Sciatic nerve (tissue), 2 donors: Measurements from ENCODE around the gene KERA. TPM values are rescaled to one million over a fixed set of nuclear protein-coding genes. Genes with fewer than 3 reads are reported as not detected.

Experiments used
- ATAC-seq: fragments of 200-7000 bp; cut with Tn5 transposase; one replicate; pipeline ENCODE4 v1.9.1; 2020; ENCODE audit warnings: mild to moderate bottlenecking, moderate library complexity
- DNase-seq: peaks from one replicate; pipeline ENCODE4 v3.0.0-alpha.2; 2020; ENCODE audit warnings: low spot score
- intact Hi-C: fragments of 100-400 bp; cut with DNase I; formaldehyde crosslinking; loops from one replicate; pipeline ENCODE4 v1.14.2; 2022
- total RNA-seq: library from RNA; stranded (reverse); fragmentation: NEBNext Ultra II Directional; extraction: Animal tissue kit (Norgen Biotek cat#: 25700); gene quantifications from one replicate; pipeline ENCODE4 v1.2.1, GENCODE V29; 2021
- donor health status: DM: no; HTN: no; CAD: no.
- donor health status: DM: no; HTN: no; CAD: no.

Gene KERA
- total RNA-seq, 1 donor from 2014 or later: 0.18 TPM

DNA sequence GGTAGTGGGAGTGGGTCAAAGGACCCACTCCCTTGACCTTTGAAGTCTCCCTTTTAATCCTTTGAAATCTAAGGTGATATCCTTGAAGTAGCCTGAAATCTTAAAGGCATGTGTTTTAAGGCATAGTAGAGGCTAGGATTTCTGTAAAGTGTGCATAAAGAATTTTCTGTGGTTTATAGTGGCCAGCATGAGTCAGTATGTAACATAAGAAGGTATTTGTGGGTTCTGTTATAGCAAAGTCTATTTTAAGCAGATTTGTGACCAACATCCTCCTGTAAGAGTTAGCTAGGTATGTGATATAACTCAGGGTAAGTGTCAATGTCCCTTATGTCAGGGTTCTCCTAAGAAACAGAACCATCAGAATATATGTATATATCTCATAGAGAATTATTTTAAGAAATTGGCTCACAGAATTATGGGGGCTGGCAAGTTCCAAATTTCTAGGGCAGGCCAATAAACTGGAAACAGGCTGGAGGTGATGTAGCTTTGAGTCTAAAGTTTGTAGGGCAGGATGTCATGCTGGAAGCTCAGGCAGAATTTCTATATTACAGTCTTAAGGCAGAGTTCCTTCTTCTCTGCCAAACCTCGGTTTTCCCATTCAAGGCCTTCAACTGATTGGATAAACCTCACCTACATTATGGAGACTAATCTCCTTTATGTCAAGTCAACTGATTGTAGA lies 34.4 kb downstream of the KERA start:
- no peak for ATAC-seq
- DNase-seq: no peak
- intact Hi-C loops: no loop called here

DNA sequence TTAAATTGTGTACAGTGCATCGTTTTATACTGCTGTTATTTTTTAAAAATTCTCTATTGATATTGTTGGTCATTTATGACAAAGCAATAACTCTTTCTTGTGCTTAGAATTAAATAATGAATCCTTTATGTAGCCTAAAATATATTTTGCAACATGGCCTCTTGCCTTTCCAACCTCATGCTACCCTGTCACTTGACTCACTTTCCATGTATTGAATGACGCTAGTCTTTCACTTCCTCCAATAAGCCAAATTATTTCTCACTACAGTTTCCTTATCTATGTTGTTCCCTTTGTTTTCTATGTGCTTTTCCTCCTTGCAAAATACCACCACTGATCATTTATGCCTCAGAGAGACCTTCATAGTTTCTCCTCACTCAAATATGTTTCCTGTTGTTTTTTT lies 36.7 kb downstream of the KERA start:
- DNase-seq (no peak), ATAC-seq (no peak)
- intact Hi-C loops: no loop called here

DNA sequence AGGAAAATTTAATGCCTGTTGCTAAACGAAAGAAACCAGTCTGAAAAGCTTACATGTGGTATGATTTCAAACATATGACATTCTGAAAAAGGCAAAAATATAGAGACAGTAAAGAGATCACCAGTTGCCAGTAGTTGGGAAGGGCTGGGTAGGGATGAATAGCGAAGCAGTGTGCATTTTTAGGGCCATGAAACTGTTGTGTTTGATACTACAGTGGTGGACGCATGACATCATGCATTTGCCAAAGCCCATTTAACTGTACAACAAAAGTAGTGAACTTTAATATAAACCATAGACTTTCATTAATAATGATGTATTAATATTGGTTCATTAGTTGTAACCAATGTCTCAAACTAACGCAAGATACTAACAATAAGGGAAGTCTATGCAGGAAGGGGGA lies 38.4 kb downstream of the KERA start:
- intact Hi-C loops: no loop called here
- ATAC-seq (no peak), DNase-seq (no peak)

DNA sequence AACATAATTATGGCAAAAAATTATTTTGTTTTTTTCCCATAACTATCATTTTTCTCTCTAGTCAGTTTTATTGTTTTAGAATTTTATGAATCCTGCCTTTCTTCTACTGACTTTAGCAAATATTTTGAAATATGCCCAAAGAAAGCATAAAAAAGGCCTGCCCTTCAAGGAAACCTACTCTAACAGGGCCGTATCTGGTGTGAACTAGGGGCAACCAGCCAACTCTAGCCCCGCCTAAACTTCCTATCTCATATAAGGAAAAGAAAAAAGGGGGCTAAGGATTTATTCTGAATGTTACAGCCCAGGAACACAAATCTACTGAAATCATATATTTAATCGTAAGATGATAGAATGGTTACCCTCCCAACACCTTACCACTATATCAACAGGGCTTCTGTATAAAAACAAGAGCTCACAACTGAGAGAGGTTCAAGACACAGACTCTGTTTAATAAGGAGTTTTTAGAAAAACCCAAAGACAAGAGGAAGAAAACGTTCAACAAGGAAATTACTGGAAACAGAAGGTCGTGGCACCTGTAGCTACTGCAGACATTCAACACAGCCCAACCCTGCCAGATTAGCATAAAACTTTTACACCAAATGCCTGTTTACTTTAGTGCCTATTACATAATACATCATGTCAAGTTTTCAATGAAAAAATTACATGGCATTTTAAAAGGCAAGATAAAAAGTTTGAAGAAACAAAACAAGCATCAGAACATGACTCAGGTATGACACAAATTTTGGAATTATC lies 40.1 kb downstream of the KERA start:
- intact Hi-C loops: no loop called here
- DNase-seq (peak; percentile 64), ATAC-seq (peak; percentile 85)

DNA sequence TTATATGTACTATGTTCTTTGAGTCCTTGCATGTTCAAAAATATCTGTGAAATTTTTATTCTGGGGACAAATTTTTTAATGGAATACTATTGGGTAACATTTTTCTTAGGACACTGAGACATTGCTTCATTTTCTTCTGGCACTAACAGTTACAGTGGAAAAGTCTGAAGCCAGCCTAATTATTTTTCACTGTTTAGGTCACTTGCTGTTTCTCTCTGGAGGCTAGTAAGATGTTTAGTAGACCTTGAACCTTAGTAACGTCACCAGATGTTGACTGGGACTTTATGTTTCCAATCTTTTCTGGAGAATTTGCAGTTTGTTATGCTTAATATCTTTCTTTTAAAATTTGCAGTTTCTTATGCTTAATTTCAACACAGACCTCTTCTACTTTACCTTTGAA lies 40.8 kb downstream of the KERA start:
- DNase-seq (no peak), ATAC-seq (peak; percentile 96)
- intact Hi-C loops: no loop called here

DNA sequence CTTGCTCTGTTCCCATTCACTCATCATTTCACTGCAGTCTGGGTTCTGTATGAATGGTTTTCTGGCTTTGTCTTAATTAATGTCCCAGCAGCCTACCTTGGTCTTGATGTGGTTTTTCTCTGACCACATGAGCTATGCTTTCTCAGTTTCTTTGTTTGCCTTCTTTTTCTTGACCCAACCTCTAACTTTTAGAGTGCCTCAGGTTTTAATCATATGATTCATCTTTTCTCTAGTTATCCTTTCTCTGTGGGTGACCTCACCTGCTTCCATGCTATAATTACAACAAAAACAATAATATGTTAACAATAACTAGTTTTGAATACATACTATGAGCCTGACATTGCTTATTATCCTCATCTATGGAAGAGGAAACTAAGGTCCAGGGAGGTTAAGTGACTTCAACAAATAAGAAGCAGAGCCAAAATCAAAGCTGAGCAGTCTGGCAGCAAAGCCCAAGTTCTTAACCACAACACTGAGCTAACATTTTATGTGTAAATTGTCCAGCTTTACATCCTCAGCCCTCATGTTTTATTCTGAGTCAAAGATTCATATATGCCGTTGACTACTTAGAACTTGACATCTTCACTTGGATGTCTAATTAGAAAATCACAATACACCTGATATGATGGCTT lies 48.4 kb downstream of the KERA start:
- no peak for ATAC-seq
- no peak for DNase-seq
- intact Hi-C loops: no loop called here

DNA sequence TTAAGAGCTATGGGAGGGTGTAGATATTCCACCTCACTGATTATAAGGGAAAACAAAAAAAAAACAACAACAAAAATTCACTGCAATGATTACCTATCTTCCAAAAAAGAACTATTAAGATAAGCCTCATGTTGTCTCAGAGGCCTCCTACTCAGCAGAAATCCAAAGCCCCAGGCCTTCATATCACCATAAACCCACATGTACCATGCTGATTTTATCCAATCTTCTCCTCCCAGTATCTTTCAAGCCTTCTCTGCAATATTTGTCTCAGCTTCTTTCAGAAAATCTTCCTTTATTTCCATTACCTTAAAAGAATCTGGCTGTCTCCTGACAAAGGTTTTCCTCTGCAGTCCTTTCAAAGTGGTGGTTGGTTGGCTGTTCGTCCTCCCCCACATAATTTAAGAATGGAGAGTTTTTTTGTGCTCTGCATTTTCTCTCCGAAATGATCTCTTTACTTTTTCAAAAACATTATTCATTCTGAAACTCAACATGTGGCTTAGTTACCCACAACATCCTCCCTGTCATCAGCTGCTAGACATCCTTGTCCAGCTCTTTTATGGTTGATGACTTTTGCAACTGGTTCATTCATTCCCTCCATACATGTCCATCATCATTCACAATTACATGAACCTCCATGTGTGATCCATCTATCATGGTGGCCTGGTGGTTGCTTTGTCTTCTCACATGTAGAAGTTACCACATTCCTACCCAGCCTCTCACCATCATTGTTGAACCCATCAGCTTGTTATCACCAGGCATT lies 50.1 kb downstream of the KERA start:
- ATAC-seq: no peak
- intact Hi-C loops: no loop called here
- no peak for DNase-seq

DNA sequence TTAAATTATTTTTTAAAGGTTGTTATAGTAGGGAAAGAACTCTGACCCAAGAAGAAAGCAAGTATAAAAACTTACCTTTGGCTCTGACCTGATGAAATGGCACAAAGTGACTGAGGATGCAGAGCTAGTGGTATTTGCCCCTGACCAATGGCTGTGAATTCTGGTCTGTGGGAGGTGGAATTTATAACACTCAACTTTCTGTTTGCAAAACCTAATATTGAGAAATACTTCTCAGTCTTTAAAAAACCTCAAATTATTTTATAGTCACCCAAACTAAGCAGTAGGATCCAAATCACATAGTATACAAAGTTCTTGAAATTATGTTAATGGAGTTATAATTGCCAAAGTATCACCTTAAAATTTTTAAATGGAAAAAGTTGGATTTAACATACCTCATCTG lies 53.0 kb downstream of the KERA start, which contains the start of gene EPYC:
TSS of gene EPYC (minus strand) at position 101 of the 400 bp plus-strand sequence. CDS start 2,407 bp downstream, outside the sequence.
- intact Hi-C loops: no loop called here
- ATAC-seq (no peak), DNase-seq (no peak)

DNA sequence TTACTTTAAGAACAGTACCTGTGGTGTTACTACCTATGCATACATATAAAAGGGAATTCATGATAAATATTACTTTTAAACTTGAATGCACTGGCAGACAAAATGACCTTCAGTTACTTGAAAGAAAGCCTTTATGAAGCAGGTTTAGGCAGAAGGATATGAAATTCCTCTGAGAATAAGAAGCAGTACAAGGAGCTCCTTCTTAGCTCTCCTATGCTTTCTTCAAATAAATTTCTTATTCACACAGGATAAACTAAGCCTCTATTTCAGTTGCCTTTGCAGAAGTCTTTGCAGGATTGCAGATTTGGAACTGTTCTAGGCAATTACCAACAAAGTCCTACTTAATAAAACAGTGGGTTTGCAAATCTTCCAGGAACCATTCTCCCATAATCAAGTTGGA lies 54.1 kb downstream of the KERA start:
- intact Hi-C loops: no loop called here
- DNase-seq (no peak), ATAC-seq (peak; percentile 68)

DNA sequence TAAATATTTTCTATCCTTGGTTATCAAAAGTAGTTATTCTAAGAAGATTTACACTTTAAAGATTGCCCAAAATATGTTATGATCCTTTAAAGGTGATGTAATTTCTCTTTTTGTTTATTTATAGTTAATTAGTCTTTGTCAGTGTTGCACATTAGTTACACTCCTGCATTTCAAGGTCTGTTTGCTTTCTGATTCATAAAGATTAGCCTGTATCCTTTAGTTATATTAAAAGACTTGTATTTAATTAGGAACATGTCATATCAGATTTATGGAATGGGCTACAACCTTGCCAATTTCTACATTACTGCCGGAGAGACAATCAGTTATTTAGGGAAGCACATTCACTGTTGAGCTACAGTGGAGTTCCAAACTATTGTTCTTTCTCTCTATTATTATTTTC lies 56.5 kb downstream of the KERA start:
- ATAC-seq (no peak), DNase-seq (no peak)
- intact Hi-C loops: no loop called here

Other genes starting within 250 kb of the KERA start
- not detected for gene CCER1, start 102.8 kb downstream of the KERA start, total RNA-seq
- not detected for gene EPYC, start 53.1 kb downstream of the KERA start, total RNA-seq
- 206 TPM for gene LUM, start 53.5 kb upstream of the KERA start, total RNA-seq
- 2,017 TPM for gene DCN, start 124.8 kb upstream of the KERA start, total RNA-seq